Activated T-helper 1 cell treated with Interleukin-2 at 50 U/mL for 16 hours (primary cell): ENCODE measurements around the gene PBX3.

ENCODE experiments used
- DNase-seq: peaks from one replicate; pipeline ENCODE4 v3.0.0-alpha.2; 2020; ENCODE audit warnings: low read depth

PBX3 gene

GRCh38 chr9:125982798-125983406, 235.7 kb downstream of the PBX3 start:
- DNase-seq = no peak

DNA sequence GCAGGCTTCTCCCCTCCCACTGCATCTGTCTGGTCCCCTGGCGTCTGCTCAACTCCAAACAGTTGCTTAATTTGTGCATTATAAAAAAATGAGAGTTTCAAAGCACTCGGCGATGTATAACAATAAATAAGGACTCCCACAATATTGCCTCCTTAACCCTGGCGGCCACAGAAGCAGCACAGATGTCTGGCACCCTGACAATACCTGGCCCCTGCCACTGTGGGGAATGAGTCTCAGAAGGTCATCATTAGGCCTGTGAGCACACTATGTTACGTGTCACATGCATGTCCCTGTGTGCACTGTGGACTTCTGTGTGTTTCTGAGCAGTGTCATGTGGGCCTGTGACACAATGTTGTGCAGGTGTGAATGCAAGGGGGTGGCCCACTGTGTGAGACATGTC, 236.5 kb downstream of the PBX3 start:
- DNase-seq = no peak

- no peak for DNase-seq
Measured at GRCh38 chr9:125984461-125984860, 237.3 kb downstream of the PBX3 start.

DNA sequence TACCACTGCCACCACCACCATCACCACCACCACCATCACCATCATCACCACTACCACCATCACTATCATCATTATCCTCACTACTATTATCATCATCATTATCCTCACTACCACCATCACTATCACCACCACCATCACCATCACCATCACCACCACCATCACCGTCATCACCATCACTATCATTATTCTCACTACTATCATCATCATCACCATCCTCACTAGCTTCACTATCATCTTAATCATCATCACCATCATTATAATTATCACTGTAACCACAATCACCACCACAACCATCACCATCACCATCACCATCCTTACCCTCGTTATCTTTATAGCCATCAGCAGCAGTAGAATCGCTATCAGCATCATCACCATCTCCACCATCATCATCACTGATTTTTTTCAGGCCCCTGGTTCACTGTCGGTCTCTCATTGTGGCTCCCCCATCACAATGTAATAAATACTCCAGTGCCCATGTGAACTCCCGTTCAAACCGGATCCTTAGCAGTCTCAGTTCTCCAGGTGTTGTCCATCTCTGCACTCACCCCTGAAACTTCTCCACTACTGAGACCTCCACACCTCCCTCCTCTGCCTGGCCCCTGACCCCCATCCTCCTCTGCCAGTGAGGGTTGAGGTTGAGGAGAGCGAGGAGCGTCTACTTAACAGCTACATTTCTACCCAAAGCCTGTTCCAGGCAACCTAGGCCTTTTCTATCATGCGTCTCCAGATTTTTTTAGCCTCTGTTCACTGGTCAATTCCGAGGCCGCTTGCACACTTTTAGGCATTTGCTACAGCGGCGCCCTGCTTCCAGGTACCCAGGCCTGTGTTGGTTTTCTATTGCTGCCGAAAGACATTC, 238.2 kb downstream of the PBX3 start:
- no peak for DNase-seq

GRCh38 chr9:125985998-125986655, 239.0 kb downstream of the PBX3 start:
- DNase-seq = no peak

DNA sequence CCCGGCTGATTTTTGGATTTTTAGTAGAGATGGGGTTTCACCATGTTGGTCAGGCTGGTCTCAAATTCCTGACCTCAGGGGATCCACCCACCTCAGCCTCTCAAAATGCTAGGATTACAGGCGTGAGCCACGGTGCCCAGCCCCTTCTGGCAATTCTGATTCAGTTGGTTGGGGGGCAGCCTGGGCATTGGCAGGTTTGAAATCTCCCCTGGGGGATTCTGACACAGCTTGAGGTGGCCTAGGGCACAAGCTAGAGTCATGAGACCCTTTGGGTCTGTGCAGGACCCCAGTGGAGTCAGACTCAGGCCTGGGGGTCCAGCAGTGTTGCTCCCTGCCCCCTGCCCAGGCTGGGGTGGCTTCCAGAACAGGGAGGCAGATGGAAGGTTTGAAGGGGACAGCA, 239.8 kb downstream of the PBX3 start:
- DNase-seq = no peak

DNA sequence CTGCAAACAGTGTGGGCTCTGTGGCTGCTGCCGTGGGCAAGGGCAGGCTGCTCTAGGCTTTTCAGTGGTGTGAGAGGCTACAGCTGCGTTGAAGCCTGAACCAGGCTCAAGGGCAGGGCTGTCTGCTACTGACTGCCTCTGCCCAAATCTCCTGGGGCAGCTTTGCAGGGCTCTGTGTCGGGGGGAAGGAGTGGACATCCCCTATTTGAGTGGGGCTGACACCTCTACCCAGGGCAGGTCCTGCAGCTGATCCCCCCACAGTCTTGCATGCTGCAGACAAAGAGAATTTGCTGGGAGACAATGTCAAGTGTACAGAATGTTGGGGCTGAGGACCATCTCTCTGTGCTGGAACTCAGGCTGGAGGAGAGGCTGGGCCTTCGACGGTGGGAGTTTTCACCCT, 240.2 kb downstream of the PBX3 start:
- no peak for DNase-seq

DNA sequence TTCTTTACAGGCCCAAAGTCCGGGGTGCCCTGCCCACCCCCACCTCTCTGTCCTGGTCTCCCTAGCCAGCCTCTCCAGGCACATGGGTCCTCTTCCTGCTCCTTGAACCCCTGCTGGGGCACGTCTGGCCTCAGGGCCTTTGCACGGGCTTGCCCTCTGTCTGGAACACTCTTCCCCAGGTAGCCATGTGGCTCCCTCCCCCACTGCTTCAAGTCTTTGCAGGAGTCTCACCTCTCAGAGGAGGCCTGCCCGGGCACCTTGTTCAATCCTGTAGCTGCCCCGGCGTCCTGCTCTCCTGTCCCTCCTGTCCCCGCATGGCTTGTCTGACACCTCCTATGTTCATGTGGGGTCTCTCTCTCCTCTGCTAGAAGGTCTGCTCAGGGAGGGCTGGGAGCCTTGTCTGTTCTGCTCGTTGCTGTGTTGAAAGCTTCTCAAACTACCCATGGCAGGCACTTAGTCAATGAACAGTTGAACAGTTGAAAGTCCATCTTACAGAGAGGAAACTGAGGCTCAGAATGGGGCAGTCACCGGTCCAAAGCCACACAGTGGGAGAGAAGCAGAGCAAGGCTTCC, 241.4 kb downstream of the PBX3 start:
- no peak for DNase-seq

DNA sequence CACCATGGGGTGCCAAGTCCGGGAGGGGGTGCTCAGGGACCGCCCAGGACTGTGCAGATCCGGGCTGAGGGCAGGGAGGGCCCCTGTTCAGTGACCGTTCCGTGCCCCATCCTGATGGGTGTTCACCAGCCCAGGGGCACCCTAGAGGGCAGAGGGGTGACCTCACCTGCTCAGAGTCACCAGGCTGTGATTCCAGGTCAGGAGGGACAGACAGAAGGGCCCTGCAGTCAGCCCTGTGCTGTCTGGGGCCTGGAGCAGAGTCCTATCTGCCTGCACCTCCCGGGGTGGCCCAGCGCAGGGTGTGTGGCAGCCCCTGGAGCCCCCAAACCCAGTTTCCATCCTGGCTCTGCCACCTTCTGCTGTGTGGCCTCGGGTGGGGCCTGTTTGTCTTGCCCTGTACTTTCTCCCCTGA, 241.9 kb downstream of the PBX3 start:
- DNase-seq = no peak

- no peak for DNase-seq
Measured at GRCh38 chr9:125989524-125990180, 242.5 kb downstream of the PBX3 start.

DNA sequence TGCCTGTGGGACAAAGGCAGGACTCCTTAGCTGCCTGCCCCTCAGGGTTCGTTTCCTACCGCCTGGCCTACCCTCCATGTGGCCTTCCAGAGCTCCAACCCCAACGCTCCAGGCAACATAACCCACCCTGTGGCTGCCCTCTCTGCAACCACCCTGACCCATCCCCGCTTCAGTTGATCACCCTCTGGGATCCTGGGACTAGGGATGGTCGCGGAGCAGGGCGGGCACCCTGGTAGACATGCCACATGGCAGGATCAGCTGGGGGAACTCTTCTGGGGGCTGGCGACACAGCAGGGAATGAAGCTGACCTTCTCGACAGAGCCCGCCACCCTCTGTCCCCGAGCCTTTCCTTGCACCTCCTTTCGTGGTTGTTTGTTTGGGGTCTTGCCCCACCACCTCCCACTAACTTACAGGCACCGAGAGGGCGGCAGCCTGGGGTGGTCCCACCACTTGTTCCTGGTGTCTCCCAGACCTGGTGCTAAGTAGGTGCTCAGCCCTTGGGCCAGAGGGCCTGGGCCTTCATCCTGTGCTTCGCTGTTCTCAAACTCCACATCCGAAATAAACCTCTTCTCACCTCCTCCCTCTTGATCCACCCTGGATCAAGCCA, 243.1 kb downstream of the PBX3 start:
- no peak for DNase-seq

DNA sequence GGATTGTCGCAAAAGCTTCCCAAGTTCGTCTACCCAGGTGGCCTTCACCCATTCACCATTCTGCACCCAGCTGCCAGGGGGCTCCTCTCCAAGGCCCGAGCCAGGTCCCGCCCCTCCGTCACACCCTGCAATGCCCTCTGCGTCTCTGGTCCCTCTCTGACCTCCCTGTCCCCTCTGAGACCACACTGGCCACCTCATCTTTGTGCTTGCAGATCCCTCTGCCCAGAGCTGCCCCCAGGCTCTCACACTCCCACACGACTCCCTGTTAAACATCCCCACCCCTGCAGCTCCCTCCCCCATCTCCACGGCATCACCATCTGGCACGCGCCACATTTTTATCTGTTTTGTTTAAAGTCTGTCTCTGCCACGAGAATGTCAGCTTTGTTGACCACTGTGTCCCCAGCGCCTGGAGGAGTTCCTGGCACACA, 243.6 kb downstream of the PBX3 start:
- DNase-seq = no peak

DNA sequence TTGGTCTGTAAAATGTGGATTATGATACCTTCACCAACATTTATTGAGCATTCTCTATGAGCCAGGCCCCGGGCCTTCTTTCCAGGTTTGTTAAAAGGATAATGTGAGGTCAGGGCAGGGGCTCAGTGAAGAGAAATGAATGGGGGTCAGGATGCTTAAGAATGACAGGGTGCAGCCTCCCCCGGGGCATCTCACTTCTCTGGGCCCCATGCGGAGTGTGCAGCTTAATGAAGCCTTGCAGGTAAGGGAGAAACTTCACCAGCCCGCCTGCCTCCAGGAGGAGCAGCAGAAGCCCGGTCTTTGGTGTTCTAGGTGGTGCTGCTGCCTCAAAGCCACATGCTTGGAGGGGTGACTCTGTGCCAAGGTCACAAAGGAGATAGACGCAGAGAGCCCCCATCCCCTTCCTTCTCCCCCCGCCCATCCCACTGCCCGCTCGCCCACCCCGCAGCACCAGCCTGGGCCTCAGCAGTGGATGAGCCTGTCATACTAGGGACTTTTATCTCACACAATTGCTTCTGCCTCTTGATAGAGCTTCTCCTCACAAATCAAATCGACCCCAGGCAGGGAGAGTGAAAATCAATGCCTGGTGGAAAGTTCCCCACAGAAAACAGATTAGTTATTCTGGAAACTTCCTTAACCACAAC, 244.8 kb downstream of the PBX3 start:
- no peak for DNase-seq

GRCh38 chr9:125992557-125992956, 245.4 kb downstream of the PBX3 start:
- no peak for DNase-seq

DNA sequence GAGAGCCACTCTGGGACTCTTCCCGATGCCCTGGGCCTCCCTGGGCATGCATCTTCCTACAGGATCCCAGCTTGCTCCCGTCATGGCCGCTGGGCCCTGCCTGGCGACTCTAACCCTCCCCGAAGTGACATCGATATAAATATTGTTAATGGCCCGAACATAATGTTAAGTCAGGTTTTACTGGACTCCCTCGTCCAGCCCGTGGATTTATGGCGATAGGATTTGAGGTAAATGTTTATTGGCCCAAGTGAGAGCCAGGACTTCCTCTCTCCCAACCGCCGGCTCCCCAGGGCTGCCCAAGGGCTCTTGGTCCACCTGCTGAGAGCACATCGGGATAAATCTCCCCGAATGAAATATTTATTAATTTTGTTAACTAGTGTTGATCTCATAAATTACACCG, 246.3 kb downstream of the PBX3 start:
- DNase-seq = no peak

DNA sequence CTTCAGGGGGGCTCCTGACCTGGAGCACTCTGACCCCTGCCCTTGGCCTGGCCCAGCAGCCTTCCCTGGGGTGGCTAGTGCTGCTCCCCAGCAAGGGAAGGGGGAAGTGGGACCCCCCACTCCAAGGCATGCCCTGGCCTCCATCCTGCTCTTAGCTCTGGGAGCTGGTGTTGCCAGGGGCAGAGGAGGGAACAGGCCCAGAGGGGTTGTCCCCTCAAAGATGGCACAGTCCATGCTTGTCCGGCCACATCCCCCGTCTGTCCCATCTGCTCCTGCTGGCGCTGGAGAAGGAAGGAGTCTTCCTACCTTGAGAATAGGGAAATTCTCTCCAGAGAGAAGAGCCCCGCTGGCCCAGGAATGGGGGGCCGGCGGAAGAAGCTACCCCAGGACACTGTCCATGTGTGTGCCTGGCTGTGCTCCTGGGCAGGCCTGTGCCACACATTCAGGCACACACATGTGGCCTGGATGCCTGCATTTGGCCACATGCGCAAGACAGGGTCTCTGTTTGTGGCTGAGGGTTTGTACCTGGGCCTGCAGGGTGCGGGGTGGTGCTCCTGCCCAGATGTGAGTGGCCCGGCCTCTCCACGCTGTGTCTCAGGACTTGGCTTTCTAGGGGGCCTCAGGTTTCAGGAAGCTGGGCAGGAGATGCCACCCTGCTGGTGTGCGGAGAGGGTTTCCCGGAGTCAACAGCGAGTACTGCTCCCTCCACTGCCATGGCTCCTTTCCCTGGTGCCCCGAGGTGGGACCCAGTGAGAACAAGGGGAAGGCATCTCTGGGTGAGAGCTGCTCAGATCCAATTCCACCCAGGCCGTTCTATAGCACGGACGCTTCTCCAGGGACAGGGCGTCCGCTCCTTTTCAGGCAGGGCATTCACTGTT, 247.1 kb downstream of the PBX3 start:
- no peak for DNase-seq

GRCh38 chr9:125995006-125995405, 247.8 kb downstream of the PBX3 start:
- DNase-seq = no peak

DNA sequence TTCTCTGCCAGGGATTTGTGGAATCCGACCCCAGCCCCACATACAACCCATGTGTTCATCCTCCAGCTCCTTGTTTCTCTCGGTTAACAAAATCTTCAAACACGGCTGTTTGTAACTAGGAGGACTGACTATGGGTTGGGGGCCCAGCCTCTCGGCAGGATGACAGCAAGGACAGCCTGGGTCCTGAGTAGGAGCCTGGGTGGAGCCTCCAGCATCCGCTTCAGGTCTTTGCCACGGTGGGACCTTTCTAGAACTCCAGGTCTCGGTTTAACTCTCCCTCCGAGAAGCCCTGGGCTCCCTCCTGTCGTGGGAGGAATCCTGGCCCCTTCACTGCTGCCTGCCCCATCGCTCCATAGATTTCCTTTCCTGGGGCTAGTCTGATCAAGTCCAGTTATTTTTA, 248.5 kb downstream of the PBX3 start:
- no peak for DNase-seq

GRCh38 chr9:125996791-125997190, 249.6 kb downstream of the PBX3 start:
- DNase-seq = no peak

- no peak for DNase-seq
Measured at GRCh38 chr9:125997196-125997823, 250.1 kb downstream of the PBX3 start.
